Measurements from ENCODE around the gene POLR3B. TPM values are rescaled to one million over a fixed set of nuclear protein-coding genes. Genes with fewer than 3 reads are reported as not detected.

POLR3B gene
- total and polyA plus RNA-seq, 2 donors (not counting 1 experiment from before 2014, with no cell fraction given) = 9.9 to 13.6 TPM

DNA sequence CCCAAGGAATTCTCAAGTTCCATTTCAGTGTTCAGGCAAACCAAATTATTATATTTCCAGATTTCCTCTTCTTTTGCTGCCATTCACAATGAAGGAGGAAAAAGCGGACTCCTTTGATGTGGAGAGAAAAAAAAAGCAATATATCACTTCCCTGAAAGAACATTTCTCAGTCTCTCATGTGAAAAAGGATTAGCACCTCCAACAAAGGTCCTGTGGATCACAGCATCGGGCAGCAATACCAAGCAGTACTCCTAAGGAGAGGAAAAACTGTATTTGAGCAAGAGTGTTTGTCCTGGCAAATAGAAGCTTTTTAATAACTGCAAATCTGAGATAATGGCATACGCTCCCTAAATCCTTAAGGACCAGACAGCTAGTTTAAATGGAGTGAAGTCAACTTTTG lies 131.3 kb downstream of the POLR3B start:
- no peaks in the 10 kb centered on the region for H3K27me3 ChIP-seq (ENCODE audit: control insufficient read depth, insufficient read depth, low read length)
- no peak overlapping the region for H3K4me3 ChIP-seq (replicated peaks in 1 of 4; ENCODE audit: control extremely low read depth in 1 of 4, insufficient read depth in 1 of 4, low read depth in 3 of 4, low read length in 4 of 4)
- H3K27ac ChIP-seq (ENCODE audit: insufficient read depth, low read length) = no peak overlapping the region
- no peak for DNase-seq (ENCODE audit: low read depth in 2 of 2)
- H3K79me2 ChIP-seq (ENCODE audit: control insufficient read depth, insufficient read depth, low read length) = no peaks in the 10 kb centered on the region
- no peak overlapping the region for H3K9ac ChIP-seq (ENCODE audit: insufficient read depth, low read length)
- no peaks in the 10 kb centered on the region for H3K36me3 ChIP-seq (ENCODE audit: control insufficient read depth, insufficient read depth, low read length)
- TF ChIP-seq CTCF (conservative IDR thresholded peaks at IDR 0.05 in 1 of 2, IDR thresholded peaks at IDR 0.05 in 1 of 2; ENCODE audit: low read depth in 1 of 2, low read length in 2 of 2) (no peak), EZH2 (IDR thresholded peaks at IDR 0.05; ENCODE audit: low read length, missing control alignments) (no peak)
- H2AFZ ChIP-seq (ENCODE audit: low read length) = no peak overlapping the region
- H3K9me3 ChIP-seq (ENCODE audit: control insufficient read depth, insufficient read depth, low read depth, low read length) = no peaks in the 10 kb centered on the region
- H3K4me2 ChIP-seq (ENCODE audit: extremely low read depth, insufficient read depth, low read length) = no peak overlapping the region
- no peaks in the 10 kb centered on the region for H4K20me1 ChIP-seq (ENCODE audit: control insufficient read depth, extremely low read depth, insufficient read depth, low read length)
- no peaks in the 10 kb centered on the region for H3K4me1 ChIP-seq (ENCODE audit: control insufficient read depth, extremely low read depth, insufficient read depth, low read length)

GRCh38 chr12:106490264-106490663 lies 132.7 kb downstream of the POLR3B start:
- H3K79me2 ChIP-seq (ENCODE audit: control insufficient read depth, insufficient read depth, low read length) = no peaks in the 10 kb centered on the region
- no peaks in the 10 kb centered on the region for H3K36me3 ChIP-seq (ENCODE audit: control insufficient read depth, insufficient read depth, low read length)
- DNase-seq (ENCODE audit: low read depth in 2 of 2) = no peak
- no peaks in the 10 kb centered on the region for H3K4me1 ChIP-seq (ENCODE audit: control insufficient read depth, extremely low read depth, insufficient read depth, low read length)
- H4K20me1 ChIP-seq (ENCODE audit: control insufficient read depth, extremely low read depth, insufficient read depth, low read length) = no peaks in the 10 kb centered on the region
- H3K4me3 ChIP-seq (replicated peaks in 1 of 4; ENCODE audit: control extremely low read depth in 1 of 4, insufficient read depth in 1 of 4, low read depth in 3 of 4, low read length in 4 of 4) = no peak overlapping the region
- H3K27me3 ChIP-seq (ENCODE audit: control insufficient read depth, insufficient read depth, low read length) = no peaks in the 10 kb centered on the region
- no peak overlapping the region for H2AFZ ChIP-seq (ENCODE audit: low read length)
- no peak overlapping the region for H3K4me2 ChIP-seq (ENCODE audit: extremely low read depth, insufficient read depth, low read length)
- no peak overlapping the region for H3K27ac ChIP-seq (ENCODE audit: insufficient read depth, low read length)
- H3K9me3 ChIP-seq (ENCODE audit: control insufficient read depth, insufficient read depth, low read depth, low read length) = no peaks in the 10 kb centered on the region
- TF ChIP-seq EZH2 (IDR thresholded peaks at IDR 0.05; ENCODE audit: low read length, missing control alignments) (no peak), CTCF (conservative IDR thresholded peaks at IDR 0.05 in 1 of 2, IDR thresholded peaks at IDR 0.05 in 1 of 2; ENCODE audit: low read depth in 1 of 2, low read length in 2 of 2) (no peak)
- H3K9ac ChIP-seq (ENCODE audit: insufficient read depth, low read length) = no peak overlapping the region

- no peaks in the 10 kb centered on the region for H3K79me2 ChIP-seq (ENCODE audit: control insufficient read depth, insufficient read depth, low read length)
- TF ChIP-seq EZH2 (IDR thresholded peaks at IDR 0.05; ENCODE audit: low read length, missing control alignments) = no peak
- no peak for TF ChIP-seq CTCF (conservative IDR thresholded peaks at IDR 0.05 in 1 of 2, IDR thresholded peaks at IDR 0.05 in 1 of 2; ENCODE audit: low read depth in 1 of 2, low read length in 2 of 2)
- DNase-seq (ENCODE audit: low read depth in 2 of 2) = no peak
- no peak overlapping the region for H2AFZ ChIP-seq (ENCODE audit: low read length)
- H3K9ac ChIP-seq (ENCODE audit: insufficient read depth, low read length) = no peak overlapping the region
- H3K27ac ChIP-seq (ENCODE audit: insufficient read depth, low read length) = no peak overlapping the region
- H3K36me3 ChIP-seq (ENCODE audit: control insufficient read depth, insufficient read depth, low read length) = no peaks in the 10 kb centered on the region
- H3K4me3 ChIP-seq (replicated peaks in 1 of 4; ENCODE audit: control extremely low read depth in 1 of 4, insufficient read depth in 1 of 4, low read depth in 3 of 4, low read length in 4 of 4) = no peak overlapping the region
- H3K4me1 ChIP-seq (ENCODE audit: control insufficient read depth, extremely low read depth, insufficient read depth, low read length) = no peaks in the 10 kb centered on the region
- H3K4me2 ChIP-seq (ENCODE audit: extremely low read depth, insufficient read depth, low read length) = no peak overlapping the region
- no peaks in the 10 kb centered on the region for H4K20me1 ChIP-seq (ENCODE audit: control insufficient read depth, extremely low read depth, insufficient read depth, low read length)
- no peaks in the 10 kb centered on the region for H3K9me3 ChIP-seq (ENCODE audit: control insufficient read depth, insufficient read depth, low read depth, low read length)
- no peaks in the 10 kb centered on the region for H3K27me3 ChIP-seq (ENCODE audit: control insufficient read depth, insufficient read depth, low read length)
These were observed 135.3 kb downstream of the POLR3B start for GRCh38 chr12:106492857-106493256.
